ENCODE measurements around the gene COP1.

The COP1 gene

DNA sequence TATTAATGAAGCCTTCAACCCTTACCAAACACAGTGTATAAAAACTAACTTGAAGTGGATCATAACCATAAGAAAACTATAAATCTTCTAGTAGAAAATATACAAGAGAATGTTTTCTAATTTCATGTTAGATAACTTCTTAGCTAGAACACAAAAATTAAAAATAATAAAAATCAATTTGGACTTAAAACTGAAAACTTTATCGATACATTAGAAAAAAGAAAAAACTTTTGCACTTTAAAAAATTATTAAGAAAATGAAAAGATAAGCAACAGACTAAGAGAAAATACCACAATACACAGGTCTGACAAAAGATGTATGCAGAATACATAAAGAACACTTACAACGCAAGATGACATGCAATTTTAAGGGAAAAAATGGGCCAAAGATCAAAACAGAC, 8.7 kb downstream of the COP1 start:
- DNase-seq: no peak

DNA sequence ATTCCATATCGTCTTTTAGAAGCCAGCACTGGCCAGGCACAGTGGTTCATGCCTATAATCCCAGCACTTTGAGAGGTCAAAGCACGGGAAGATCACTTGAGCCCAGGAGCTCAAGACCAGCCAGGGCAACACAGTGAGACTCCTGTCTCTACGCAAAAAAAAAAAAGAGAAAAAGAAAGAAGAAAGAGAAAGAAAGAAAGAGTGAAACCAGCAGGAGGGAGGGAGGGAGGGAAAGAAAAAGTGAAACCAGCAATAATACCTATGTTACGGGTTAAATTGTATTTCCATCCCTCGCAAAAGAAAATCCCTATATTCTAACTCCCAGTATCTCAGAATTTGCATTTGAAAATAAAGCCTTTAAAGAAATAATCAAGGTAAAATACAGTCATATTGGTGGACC, 10.4 kb downstream of the COP1 start:
- no peak for DNase-seq

DNA sequence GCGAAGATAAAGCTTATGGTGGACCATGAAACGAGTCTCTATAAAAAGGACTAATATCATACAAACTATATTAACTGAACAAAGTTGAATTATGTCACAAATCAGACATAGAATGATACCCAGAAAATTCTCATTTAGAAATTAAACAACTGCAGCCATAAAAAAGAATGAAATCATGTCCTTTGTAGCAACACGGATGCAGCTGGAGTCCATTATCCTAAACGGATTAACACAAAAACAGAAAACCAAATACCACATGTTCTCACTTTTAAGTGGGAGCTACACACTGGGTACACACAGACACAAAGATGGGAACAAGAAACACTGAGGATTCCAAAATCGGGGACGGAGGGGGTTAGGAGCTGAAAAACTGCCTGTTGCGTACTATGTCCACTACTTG, 11.5 kb downstream of the COP1 start:
- no peak for DNase-seq

DNA sequence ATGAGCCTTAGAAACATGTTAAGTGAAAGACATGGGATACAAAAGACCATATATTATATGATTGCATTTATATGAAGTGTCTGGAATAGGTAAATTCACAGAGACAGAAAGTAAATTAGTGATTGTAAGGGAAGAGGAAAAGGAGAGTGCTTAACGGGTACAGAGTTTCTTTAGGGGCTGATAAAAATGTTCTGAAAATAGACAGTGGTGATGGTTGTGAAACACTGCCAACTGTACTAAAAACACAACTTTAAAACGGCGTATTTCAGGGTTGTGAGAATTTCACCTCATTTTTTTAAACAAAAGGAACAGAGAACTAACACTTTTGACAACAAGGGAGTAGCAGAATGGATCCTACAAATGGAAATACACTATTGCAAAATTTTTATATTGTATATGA, 13.4 kb downstream of the COP1 start:
- DNase-seq: no peak

DNA sequence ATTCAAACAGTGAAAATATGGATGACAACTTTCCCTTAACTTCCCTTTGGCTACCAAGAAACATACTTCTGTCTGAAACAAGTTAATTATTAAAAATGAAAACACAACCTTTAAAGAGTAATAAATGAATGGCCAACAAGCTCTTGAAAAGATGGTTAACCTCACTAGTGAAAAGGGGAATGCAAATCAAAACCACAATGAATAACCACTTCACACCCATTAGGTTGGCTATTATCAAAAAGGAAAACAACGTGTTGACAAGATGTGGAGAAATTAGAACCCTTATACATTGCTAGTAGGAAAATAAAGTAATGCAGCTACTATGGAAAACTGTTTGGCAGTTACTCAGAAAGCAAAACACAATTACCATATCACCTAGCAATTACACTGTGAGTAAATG, 14.1 kb downstream of the COP1 start:
- no peak for DNase-seq

DNA sequence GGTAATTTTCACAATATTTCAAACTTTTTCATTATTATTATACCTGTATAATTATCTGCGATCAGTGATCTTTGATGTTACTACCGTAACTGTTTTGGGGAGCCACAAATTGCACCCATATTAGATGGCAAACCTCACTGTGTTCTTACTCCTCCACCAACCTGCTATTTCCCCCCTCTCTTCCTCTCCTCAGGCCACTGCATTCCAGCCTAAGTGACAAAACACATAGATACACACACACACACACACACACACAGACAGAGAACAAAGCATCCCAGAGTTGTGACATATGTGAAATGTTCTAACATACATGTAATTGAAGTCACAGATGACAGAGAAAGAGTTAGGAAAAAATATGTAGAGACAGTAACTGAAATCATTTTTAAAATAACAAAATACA, 18.5 kb downstream of the COP1 start:
- no peak for DNase-seq

DNA sequence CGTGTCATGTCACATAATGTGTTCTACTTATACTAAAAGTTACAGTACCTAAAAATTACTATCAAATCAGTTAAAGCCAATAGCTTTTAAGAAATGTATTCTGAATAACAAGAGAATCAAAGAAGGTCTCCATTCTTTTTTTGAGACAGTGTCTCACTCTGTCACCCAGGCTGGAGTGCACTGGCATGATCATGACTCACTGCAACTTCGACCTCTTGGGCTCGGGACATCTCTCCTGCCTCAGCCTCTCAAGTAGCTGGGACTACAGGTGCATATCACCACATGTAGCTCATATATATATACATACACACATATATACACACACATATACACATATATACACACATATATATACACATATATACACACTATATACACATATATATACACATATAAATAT, 20.1 kb downstream of the COP1 start:
- no peak for DNase-seq

DNA sequence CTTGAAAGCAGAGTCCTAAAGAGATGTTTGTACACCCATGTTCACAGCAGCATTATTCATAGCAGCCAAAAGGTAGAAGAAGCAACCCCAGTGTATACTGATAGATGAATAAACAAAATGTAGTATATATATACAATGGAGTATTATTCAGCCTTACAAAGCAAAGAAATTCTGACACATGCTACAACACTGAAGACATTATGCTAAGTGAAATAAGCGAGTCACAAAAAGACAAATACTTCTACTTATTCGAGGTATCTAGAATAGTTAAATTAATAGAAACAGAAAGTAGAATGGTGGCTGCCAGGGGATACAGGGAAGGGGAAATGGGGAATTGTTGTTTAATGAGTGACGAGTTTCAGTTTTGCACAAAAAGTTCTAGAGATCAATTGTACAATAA, 23.5 kb downstream of the COP1 start:
- DNase-seq: no peak

DNA sequence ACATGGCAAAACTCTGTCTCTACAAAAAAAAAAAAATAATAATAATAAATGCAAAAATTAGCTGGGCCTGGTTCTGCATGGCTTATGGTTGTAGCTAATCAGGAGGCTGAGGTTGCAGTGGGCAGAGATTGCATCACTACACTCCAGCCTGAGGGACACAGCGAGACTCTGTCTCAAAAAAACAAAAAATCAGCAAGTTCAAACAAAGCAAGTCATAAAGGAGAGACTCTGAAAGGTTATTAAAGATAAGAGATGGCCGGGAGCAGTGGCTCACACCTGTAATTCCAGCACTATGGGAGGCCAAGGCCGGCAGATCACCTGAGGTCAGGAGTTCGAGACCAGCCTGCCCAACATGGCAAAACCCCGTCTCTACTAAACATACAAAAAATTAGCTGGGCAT, 28.8 kb downstream of the COP1 start:
- no peak for DNase-seq

DNA sequence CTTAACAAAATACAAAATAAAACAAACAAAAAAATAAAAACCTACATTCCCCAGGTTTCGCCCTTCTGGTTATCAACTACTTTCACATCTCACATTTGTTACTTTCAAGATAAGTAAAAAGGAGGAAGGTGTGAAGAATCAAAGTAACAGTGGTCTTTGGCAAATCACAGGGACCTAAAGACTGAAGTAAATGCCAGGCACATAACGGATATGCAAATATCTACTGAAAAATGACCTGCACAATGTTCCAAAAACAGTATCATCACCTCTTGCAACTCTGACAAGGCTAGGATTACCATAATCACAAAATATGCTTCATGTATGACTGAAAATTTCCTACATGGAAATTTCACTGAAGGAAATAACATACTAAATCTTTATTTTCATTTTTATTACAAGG, 29.3 kb downstream of the COP1 start:
- DNase-seq: no peak

DNA sequence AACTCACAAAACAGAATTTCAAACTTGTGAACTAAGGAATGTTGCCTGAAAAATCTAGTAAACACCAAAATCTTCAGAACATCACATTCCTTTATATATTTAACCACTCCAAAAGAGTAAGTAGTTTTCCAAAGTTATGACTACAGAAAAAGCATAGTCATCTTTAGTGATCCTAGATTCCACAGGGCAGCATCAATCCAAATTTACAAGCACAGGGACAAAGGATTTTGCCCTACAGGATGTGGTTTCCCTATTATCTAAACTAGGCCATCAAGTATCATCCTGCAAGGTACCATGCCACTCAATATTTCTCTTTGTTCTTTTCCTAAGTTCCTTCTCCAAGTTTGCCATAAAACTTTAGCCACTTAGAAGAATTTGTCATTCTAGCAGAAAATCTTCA, 33.0 kb downstream of the COP1 start:
- no peak for DNase-seq

DNA sequence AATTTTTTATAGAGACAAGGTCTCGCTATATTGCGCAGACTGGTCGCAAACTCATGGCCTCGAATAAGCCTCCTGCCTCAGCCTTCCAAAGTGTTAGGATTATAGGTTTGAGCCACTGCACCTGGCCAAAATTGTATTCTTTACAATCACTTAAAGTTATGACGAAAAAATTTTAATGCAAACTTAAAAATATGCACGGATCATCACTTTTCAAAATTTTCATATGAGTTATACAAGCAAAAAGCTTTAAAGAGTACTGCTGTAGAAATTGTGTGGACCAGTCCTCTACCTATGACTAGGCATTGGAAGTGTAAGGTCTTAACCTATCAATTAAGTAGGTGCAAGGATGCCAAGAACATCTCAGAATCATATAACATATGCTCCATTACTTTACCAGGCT, 34.9 kb downstream of the COP1 start:
- no peak for DNase-seq

DNA sequence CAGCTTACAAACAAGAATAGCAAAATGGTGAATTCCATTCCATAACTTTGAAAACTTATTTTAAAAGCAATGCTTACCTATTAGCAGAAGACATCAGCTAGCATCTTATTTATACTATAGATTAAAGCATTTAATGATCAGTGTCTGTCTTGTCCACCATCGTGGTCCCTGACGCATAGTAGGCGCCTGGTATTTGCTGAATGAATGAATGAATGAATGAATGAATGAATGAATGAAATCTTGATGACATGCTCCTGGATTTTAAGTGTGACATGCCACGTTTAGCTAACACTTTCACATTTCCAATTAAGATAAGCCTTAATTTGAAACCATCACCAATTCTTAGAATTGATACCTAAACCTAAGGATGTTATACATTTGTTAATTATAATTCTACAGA, 39.9 kb downstream of the COP1 start:
- no peak for DNase-seq

DNA sequence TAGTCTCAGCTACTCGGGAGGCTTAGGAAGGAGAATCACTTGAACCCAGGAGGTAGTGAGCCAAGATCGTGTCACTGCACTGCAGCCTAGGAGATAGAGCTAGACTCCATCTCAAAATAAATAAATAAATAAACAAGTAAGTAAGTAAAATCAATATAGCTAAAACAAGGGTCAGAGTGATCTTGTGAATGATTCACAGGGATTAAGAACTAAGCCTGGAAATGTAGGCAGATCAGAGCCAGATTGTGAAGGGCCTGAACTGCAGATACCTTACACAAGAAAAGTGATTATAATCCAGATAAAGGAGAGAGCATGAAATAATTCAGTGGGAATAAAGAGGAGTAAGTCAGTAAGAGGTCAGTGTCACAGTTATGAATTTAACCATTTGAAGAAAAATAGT, 41.5 kb downstream of the COP1 start:
- no peak for DNase-seq

DNA sequence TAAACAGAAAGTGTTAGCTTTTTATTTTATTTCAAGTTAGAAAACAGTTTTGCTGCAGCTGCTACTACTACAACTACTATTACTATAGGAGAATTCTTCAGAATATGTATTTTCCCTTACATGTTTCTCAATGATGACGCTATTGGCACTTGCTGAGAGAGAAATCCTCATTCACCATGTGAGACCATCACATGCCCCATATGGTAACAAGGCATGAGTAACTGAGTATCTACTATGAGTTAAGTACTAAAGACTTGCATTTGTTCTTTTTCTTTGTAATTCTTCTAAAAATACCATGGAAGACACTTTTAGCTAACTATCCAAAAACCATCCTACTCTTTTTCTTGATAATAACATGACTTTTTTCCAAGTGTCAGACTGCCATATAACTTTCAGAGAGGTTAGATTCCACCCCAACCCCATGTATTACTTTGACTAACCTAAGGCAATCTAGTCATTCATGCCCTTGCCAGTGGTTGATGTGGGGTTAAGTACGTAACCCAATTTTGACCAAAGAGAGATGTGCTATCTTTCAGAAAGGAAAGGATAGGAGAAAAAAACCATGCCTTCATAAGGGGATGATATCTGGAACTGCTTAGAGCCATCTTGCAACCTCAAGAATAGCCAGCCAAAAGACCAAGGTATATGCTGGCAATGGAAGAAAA, 42.9 kb downstream of the COP1 start:
- no peak for DNase-seq

DNA sequence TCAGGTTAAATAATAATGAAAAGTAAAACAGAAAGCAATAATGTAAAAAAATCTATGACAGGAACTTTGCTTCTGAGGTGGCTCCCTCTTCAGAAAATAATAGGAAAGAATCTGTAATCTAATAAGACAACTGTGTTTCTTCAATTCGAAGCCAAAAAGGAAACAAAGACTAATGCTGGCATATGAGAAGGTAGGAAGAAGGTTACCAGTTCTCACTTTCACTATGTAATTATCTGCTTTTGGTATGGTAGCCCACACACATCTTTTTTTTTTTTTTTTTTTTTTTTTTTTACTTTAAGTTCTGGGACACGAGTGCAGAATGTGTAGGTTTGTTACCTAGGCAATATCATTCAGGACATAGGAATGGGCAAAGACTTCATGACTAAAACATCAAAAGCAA, 47.1 kb downstream of the COP1 start:
- no peak for DNase-seq

DNA sequence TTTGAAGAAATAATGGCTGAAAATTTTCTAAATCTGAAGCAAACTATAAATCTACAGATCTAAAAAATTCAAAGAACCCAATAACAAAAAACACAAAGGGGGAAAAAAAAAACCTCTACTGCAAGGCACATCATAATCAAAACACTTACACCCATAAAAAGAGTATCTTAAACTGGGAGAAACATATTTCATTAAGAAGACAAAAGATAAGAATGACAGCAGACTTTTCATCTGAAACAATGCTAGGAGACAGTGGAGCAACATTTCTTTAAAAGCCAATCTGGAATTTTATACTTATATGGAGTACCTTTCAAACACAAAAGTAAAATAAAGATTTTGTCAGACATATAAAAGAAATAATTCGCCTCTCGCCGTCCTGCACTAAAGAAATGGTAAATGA, 49.1 kb downstream of the COP1 start:
- no peak for DNase-seq

DNA sequence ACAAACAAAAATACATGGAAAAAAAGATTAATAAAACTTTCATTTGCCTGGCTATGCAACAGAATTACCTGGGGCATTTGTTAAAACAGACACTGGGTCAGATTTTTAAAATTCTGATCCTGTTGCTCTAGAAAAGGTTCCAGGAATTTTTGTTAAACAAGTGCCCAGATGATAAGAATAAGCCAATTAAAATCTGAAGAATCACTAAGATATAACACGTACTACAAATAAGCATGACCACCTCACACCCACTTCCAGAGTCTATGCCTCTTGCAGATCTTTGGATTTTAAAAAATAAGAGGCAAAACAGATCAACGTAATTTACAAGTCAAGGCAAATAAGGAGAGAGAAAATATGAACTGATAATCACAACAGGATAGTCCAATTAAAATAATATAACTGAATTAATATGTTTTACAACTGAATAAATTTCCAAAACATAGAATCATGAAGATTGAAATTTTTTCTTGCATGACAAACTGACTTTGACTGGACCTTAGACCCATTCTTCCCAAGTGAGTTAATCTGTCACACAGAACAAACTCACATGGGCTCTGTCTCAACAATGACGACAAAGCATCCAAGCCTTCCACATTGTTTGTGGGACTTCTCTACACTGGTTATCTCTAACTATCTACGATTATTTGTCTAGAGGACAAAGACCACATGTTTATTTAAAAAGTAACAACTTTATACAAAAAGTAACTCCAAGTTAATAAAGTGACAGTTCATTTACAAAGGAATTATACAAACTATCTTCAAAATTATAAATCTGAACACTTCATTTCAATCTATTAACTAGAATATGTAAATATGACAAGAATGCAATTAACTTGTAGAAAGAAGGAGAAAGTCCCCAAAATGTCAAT, 56.9 kb downstream of the COP1 start:
- no peak for DNase-seq

DNA sequence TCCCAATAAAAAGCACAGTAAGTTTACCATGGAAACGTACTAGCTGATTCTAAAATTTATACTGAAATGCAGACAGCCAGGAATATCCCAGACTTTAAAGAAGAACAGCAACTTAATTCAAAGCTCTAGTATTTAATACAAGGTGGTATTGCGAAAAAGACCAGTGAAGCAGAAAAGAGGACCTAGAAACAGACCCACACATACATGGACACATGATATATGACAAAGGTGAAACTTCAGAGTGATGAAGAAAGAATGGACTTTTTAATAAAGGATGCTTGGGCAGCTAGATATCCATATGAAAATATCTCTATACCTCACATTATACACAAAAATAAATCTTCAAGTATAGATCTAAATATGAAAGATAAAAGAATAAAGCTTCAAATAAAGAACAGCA, 62.6 kb downstream of the COP1 start:
- DNase-seq: no peak

DNA sequence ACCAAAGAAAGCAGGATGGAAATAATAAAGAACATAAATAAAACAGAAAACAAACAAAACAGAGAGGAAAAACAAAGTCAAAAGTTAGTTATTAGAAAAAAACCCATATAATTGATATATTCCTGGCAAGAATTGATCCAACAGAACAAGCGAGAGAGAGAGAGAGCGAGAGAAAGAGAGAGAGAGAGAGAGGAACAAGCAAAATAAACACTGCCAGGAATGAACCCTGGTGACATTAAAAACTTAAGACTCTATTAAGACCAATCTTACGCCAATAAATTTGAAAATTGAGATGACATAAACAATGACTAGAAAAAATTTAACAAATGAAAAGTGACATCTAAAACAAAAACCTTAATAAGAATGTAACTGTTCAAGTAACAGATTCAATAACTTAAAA, 64.1 kb downstream of the COP1 start:
- DNase-seq: no peak

DNA sequence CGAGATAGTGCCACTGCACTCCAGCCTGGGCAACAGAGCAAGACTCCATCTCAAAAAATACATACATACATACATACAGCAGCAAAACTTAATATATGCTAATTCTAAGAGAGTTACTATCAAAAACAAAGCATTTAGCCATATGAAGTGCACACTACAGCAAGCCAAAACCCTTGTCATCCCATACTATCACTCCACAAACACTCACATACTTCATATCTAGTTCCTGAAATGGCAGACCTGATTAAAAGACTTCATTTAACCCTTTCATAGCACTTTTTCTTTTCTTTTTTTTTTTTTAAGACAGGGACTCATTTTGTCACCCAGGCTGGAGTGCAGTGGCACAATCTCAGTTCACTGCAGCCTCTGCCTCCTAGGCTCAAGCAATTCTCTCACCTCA, 65.6 kb downstream of the COP1 start:
- no peak for DNase-seq

DNA sequence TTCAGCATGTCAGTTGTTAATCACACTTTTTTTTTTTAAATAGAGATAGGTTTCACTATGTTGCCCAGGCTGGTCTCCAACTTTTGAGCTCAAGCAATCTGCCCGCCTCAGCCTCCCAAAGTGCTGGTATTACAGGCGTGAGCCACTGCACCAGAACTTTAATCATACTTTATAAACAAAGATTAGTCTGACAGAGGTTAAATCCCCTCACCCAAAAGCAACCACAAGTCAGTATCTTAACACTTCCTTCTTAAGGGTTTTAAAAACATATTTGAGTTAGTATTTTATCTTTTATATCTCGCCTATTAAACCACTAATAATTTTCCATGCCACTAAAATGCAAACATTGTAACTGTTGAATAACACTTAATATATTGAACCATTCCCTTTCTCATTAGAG, 70.2 kb downstream of the COP1 start:
- DNase-seq: no peak

DNA sequence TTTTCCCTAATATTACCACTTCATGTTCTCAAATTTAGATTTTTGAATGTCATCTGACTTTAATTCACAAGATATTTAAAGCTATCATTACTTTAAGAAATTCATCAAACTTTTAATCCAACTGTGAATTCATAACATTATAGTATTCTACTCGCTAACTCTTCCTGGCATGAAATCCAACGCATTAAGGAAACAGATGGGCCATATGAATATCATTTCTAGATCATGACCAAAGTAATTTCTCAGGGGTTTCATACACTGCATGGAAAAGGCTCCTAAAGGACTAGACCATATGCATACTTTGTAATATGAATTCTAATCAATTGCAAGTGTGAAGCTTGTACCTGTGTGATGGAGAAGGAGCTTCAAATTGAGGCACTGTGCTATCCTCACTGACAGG, 72.4 kb downstream of the COP1 start:
- no peak for DNase-seq

DNA sequence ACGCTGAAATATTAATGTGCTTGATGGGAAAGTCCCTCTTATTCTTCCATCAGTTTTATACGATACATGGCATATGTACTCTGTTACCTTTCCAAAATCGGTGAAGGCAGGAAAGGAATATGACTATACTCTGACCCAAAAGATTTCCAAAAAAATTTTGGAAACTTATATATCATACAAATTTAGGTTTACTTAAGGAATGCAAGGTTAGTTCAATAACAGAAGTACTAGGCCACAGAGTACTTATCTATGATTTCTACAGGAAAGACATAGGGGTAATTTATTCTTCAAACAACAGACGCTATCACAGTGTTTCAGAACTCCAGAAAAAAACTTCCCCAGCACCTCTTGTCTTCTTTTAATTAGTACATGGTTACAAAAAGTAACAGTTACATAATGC, 84.8 kb downstream of the COP1 start:
- no peak for DNase-seq

DNA sequence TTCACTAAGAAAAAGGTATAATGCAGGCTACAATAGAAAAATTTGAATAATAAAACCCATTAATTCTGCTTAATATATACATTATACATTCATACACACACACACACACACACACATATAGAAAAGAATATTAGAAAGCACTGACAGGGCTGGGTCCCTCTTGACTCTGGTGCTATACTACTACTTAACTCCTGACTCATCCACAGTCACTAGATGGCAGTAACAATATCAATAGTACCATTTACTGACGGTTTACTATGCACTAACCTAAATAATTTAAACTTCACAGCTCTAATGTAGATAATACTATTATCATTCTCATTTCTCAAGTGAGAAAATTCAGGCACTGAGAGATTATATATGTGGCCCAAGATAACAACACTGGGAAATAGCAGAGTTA, 87.5 kb downstream of the COP1 start:
- DNase-seq: no peak
